HCT116 (cell line): Measurements from ENCODE around the gene CNOT2. TPM values are rescaled to one million over a fixed set of nuclear protein-coding genes. Genes with fewer than 3 reads are reported as not detected.
A peak's percentile ranks its signal among the peaks of the same experiment; 100 is the strongest.

ENCODE experiments used
- ATAC-seq: fragments of 200-7000 bp; cut with Tn5 transposase; 2 replicates; pipeline ENCODE4 v1.9.1; 2020; ENCODE audit warnings: mild to moderate bottlenecking, moderate library complexity
- BruUV-seq: library from RNA; stranded (reverse); fragments of 400-500 nt; replicated peaks from 2 replicates; lab custom pipeline; 2021; lab: Mats Ljungman, UMichigan
- CTCF ChIA-PET: fragments of 300-600 bp; sonication (Branson Sonifier 250); formaldehyde crosslinking; loops from one replicate; lab custom pipeline; 2021; ENCODE audit warnings: antibody characterized with exemption; lab: Charles Lee
- POLR2A ChIA-PET: fragments of 300-600, 350-600 bp; sonication (Branson Sonifier 250); formaldehyde crosslinking; loops from one replicate; lab custom pipeline; 2021; ENCODE audit warnings: antibody characterized with exemption; lab: Charles Lee
- RAD21 ChIA-PET, 2 experiments: fragments of 300-600 bp; sonication (Branson Sonifier 250); formaldehyde crosslinking; loops; one replicate each; lab custom pipeline; 2023; ENCODE audit warnings: low total read pairs in 2 of 2; ENCODE audit not compliant: uncharacterized antibody in 2 of 2, unreplicated experiment in 2 of 2, low non-redundant PET in 1 of 2; lab: Charles Lee
- DNase-seq: peaks from one replicate; pipeline ENCODE4 v3.0.0-alpha.2; 2010; ENCODE audit warnings: low read depth, low spot score
- H2AFZ ChIP-seq: fragments of 200-600 bp; shearing (Covaris generic), sonication (generic); 2 replicates; pipeline ENCODE4 v1.6.1; 2017; ENCODE audit warnings: low read depth, mixed run types, mixed read lengths, antibody characterized with exemption, low read length; ENCODE audit not compliant: poor library complexity, severe bottlenecking
- H3K27ac ChIP-seq: 2 replicates; pipeline ENCODE4 v1.5.1; 2012; ENCODE audit warnings: low read depth, low read length
- H3K27me3 ChIP-seq: fragments of 200-600 bp; sonication (generic); 2 replicates; pipeline ENCODE4 v1.6.1; 2016; ENCODE audit warnings: mixed run types, low read length, mixed read lengths; ENCODE audit not compliant: insufficient read depth
- H3K36me3 ChIP-seq, 2 experiments: fragments of 200-500 bp in 1 of 2; fragments of 200-600 bp in 1 of 2; sonication (Bioruptor generic) in 1 of 2; sonication (generic) in 1 of 2; 2 replicates each; pipeline versions ENCODE4 v1.5.1 to v1.6.1; 2014 to 2016; ENCODE audit warnings: low read length in 2 of 2, inconsistent platforms in 1 of 2, mixed read lengths in 1 of 2, mixed run types in 1 of 2; ENCODE audit not compliant: insufficient read depth in 2 of 2, control insufficient read depth in 1 of 2
- H3K4me1 ChIP-seq, 2 experiments: fragments of 200-600 bp in 1 of 2; sonication (generic) in 1 of 2; 2 replicates each; pipeline versions ENCODE4 v1.5.1 to v1.6.1; 2012 to 2017; ENCODE audit warnings: low read length in 2 of 2, inconsistent platforms in 1 of 2, mild to moderate bottlenecking in 1 of 2, mixed read lengths in 1 of 2, mixed run types in 1 of 2, moderate library complexity in 1 of 2; ENCODE audit not compliant: insufficient read depth in 2 of 2, control insufficient read depth in 1 of 2
- H3K4me2 ChIP-seq: fragments of 200-600 bp; sonication (generic); 2 replicates; pipeline ENCODE4 v1.6.1; 2017; ENCODE audit warnings: mixed run types, low read length, mixed read lengths
- H3K4me3 ChIP-seq, 2 experiments: fragments of 200-600 bp in 1 of 2; sonication (generic) in 1 of 2; replicated peaks in 1 of 2; 2 replicates each; pipeline ENCODE4 v1.5.1; 2011 to 2016; ENCODE audit warnings: low read length in 2 of 2, control low read depth in 1 of 2, low read depth in 1 of 2, mild to moderate bottlenecking in 1 of 2, mixed read lengths in 1 of 2, mixed run types in 1 of 2
- H3K79me2 ChIP-seq: fragments of 200-600 bp; sonication (generic); 2 replicates; pipeline ENCODE4 v1.6.1; 2017; ENCODE audit warnings: mild to moderate bottlenecking, mixed run types, low read length, moderate library complexity, mixed read lengths; ENCODE audit not compliant: insufficient read depth
- H3K9ac ChIP-seq: fragments of 200-600 bp; sonication (generic); 2 replicates; pipeline ENCODE4 v1.6.1; 2016; ENCODE audit warnings: low read length, mixed read lengths
- H3K9me2 ChIP-seq: fragments of 200-600 bp; sonication (generic), shearing (Covaris generic); 2 replicates; pipeline ENCODE4 v1.6.1; 2017; ENCODE audit warnings: mixed run types, mild to moderate bottlenecking, moderate library complexity; ENCODE audit not compliant: insufficient read depth
- H3K9me3 ChIP-seq, 2 experiments: fragments of 200-500 bp in 1 of 2; fragments of 200-600 bp in 1 of 2; sonication (Bioruptor generic) in 1 of 2; sonication (generic) in 1 of 2; 2 replicates each; pipeline ENCODE4 v1.6.1; 2014 to 2017; ENCODE audit warnings: low read length in 2 of 2, mixed read lengths in 2 of 2, inconsistent platforms in 1 of 2, low read depth in 1 of 2, mild to moderate bottlenecking in 1 of 2, mixed run types in 1 of 2, moderate library complexity in 1 of 2; ENCODE audit not compliant: control insufficient read depth in 1 of 2, insufficient read depth in 1 of 2
- H4K20me1 ChIP-seq: fragments of 200-600 bp; sonication (generic), shearing (Covaris generic); 2 replicates; pipeline ENCODE4 v1.6.1; 2017; ENCODE audit warnings: mixed run types, mild to moderate bottlenecking, moderate library complexity; ENCODE audit not compliant: insufficient read depth
- CBX3 ChIP-seq: IDR thresholded peaks from 2 replicates; pipeline ENCODE4 v1.6.1; 2012; ENCODE audit warnings: low read depth
- CEBPB ChIP-seq: IDR thresholded peaks from 2 replicates; pipeline ENCODE4 v1.6.1; 2012; ENCODE audit warnings: low read depth
- POLR2A ChIP-seq: IDR thresholded peaks from 2 replicates; pipeline ENCODE4 v1.7.0; 2011; ENCODE audit warnings: borderline replicate concordance; ENCODE audit not compliant: insufficient read depth, insufficient read length; ENCODE audit errors: extremely low read depth
- POLR2AphosphoS5 ChIP-seq: IDR thresholded peaks from 2 replicates; pipeline ENCODE4 v1.6.1; 2011; ENCODE audit warnings: mild to moderate bottlenecking, low read depth, low read length, moderate library complexity
- intact Hi-C: fragments of 100-400 bp; cut with micrococcal nuclease; formaldehyde crosslinking; loops from 2 replicates; pipeline ENCODE4 v1.10.0; 2022
- total RNA-seq: library from RNA; stranded (reverse); gene quantifications from one replicate; pipeline ENCODE4 v1.2.1, GENCODE V29; 2021; ENCODE audit not compliant: unreplicated experiment

The CNOT2 gene
- total RNA-seq, 1 experiment from 2014 or later: 58.7 TPM

DNA sequence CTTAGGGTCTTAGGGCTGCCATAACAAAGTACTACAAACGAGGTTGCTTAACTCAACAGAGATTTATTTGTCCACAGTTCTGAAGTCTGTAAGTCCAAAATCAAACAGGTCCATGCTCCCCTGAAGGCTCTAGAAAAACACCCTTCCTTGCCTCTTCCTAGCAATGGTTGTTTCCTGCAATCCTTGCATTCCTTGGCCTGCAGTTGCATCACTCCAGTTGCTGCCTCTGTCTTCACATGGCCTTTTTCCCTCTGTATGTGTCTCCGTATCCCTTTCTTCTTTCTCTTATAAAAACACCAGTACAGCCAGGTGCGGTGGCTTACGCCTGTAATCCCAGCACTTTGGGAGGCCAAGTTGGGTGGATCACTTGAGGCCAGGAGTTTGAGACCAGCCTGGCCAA lies 140.3 kb downstream of the CNOT2 start:
- TF ChIP-seq POLR2A (no peak), CEBPB (0 out of 2 replicates have a peak, but pooled peaks have one; percentile 20)
- TF ChIP-seq, all 23 proteins: peak for 1
- H4K20me1 ChIP-seq: no peaks in the 10 kb centered on the region
- H3K4me2 ChIP-seq: no peak overlapping the region
- H3K36me3 ChIP-seq: no peaks in the 10 kb centered on the region
- H3K4me3 ChIP-seq: no peak overlapping the region
- ChIA-PET POLR2A (no interaction called here), RAD21 (no interaction called here), CTCF (no interaction called here)
- no peak overlapping the region for H2AFZ ChIP-seq
- DNase-seq (no peak), ATAC-seq (no peak)
- no peaks in the 10 kb centered on the region for H3K79me2 ChIP-seq
- no TSS peak for BruUV-seq
- H3K27ac ChIP-seq: no peak overlapping the region
- H3K4me1 ChIP-seq: no peaks in the 10 kb centered on the region
- intact Hi-C loops: no loop called here
- H3K27me3 ChIP-seq: no peaks in the 10 kb centered on the region
- no peak overlapping the region for H3K9ac ChIP-seq
- H3K9me3 ChIP-seq: no peaks in the 10 kb centered on the region
- H3K9me2 ChIP-seq: no peaks in the 10 kb centered on the region

GRCh38 chr12:70383886-70384285 lies 140.7 kb downstream of the CNOT2 start:
- BruUV-seq: no TSS peak
- CTCF ChIA-PET: no interaction called here
- intact Hi-C loops: no loop called here
- DNase-seq (no peak), ATAC-seq (no peak)
- no peak overlapping the region for H2AFZ ChIP-seq
- RAD21 ChIA-PET: no interaction called here
- H3K9ac ChIP-seq: no peak overlapping the region
- no peaks in the 10 kb centered on the region for H3K27me3 ChIP-seq
- no peak overlapping the region for H3K4me2 ChIP-seq
- H3K36me3 ChIP-seq: no peaks in the 10 kb centered on the region
- POLR2A ChIA-PET: no interaction called here
- no peaks in the 10 kb centered on the region for H4K20me1 ChIP-seq
- no peaks in the 10 kb centered on the region for H3K9me2 ChIP-seq
- H3K27ac ChIP-seq: no peak overlapping the region
- no peaks in the 10 kb centered on the region for H3K4me1 ChIP-seq
- no peaks in the 10 kb centered on the region for H3K9me3 ChIP-seq
- no peaks in the 10 kb centered on the region for H3K79me2 ChIP-seq
- TF ChIP-seq POLR2AphosphoS5 (no peak), CBX3 (no peak)
- H3K4me3 ChIP-seq: no peak overlapping the region
